CD4-positive, alpha-beta T cell treated with Interleukin-6 for 4 hours (primary cell): ENCODE measurements around the gene PRKD1.

Experiments used
- DNase-seq: peaks from one replicate; pipeline ENCODE4 v3.0.0-alpha.2; 2020; ENCODE audit warnings: mixed read lengths

PRKD1 gene

DNA sequence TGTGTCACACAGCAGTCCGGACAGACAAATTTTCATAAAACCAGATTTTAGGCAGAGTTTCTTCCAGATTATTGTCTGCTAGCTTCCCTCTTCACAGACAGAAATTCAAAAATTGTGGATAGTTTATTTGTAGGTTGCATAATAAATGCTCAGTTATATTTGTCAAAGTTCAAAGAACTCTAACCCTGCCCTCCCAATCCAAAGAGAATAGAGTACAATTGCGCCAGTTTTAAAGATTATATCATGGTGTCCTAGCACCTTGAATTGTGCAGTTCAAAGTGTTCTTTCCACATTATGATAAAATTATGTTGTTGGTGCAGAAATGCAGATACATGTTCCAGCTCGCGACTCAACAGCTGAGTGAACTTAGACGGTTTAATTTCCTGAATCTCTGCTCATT, 263.1 kb downstream of the PRKD1 start:
- DNase-seq = no peak

DNA sequence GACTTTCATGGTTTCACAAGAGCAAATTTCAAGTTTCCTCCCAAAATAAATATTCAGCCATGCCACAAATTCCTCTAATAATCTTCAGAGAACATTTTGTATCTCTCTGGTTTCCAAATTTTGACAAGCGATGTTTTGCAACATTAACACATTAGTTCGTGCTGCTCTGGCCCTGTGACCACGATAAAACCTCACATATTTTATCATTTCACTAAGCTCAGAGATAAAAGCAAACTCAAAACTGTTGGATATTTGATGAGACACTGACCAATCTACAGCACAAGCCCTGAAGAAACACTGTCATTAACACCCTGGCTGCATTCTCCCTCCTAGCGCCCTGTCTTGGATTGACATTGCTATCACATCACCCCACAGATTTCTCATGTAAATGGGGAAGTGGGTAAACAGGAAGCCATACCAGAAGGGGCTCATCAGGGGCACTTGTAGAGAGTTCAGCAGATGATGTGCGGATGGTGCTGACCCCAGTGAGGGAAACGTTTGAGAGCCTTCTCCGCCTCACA, 264.3 kb downstream of the PRKD1 start:
- no peak for DNase-seq

DNA sequence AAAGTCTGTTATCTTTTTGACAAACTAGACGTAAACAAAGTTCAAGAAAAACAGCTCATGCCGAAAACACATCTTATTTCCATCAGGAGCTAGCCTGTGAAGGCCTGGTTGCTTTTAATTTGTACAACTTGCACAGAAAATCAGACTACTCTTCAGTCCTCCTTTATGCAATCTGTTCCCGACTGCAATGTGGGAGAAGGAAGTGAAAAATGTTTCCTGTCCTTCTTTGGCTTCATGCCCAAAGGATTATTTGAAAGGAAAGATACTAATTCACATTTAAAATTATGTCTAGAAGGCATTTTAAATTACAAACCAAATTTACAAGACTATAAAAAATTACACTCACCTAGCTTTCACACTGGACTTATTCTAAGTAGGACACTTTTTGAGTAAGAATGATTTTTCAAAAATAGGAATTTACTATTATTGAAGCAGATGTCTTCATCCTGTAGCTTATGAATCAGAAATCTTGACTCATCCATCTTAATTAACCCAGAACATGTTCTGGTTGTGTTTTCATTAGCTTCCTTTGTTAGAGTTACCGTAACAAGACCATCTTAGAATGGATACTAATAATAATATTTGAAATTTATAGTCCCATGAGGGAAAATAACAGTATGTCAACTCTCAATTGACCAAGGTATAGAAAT, 272.6 kb downstream of the PRKD1 start:
- DNase-seq = no peak

DNA sequence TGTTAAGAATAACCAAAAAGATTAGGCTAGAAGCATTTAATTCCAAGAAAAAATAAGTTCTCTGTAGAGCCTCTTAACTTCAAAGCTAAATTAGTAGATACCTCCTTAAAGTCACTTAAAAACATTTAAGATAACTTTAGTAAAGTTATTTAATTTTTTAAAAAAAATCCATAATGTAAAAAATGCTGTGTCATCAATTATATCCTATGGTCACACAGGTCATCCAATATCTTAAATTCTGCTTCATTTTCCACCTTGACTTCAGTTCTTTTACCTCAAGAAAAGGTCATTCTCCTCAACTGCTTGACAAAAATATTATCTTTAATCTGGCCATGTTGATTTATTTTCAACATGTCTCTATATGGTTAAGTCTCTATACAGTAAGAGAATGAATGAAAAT, 274.3 kb downstream of the PRKD1 start:
- DNase-seq = no peak

DNA sequence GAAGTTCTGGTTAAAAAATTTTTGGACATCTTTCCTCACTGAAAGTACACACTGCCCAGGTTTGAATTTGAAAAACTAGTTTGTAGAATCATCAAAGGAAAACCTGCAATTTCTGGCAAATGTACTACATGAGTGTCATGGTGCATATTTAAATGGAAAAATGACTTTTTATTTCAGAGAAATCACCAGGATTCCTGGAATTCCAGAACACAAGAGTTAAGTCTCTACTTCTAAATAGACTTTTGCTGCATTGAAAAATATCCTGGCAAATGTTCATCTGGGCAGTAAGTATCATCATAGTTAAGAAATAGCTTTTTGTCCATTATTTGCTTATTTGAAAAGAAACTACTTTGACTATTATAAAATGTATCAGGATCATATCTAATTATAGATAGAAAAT, 275.1 kb downstream of the PRKD1 start:
- DNase-seq = no peak

DNA sequence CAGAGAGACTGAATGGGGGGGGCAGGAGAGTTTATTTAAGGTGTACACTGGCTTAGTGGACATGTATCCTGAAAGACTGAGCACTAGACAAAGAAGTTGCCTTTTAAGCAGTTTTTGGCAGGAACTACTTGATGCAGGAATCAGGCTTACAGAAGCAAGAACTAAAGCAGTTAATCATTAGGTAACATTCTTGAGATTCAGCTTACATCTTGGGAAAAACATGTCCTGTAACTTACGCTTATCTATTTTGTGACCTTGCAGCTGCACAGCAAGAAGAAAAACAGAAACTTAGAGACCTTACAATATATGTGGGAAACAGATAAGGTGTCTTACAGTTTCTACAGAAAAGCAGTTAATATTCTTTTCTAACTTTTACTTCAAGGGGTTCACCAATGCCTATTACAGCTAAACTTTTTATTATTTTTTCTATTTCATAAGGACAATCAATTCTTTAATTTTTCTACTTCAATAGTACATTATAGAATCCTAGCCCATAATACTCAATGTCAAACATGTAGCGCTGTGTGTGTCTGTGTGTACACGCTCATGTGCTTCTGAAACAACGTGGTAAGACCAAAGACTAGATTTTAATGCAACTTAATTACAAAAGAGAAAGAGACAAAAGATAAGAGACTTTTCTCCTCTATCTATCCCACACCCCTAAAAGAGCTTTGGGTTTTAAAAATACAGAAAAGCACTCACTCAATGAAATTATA, 276.9 kb downstream of the PRKD1 start:
- no peak for DNase-seq

DNA sequence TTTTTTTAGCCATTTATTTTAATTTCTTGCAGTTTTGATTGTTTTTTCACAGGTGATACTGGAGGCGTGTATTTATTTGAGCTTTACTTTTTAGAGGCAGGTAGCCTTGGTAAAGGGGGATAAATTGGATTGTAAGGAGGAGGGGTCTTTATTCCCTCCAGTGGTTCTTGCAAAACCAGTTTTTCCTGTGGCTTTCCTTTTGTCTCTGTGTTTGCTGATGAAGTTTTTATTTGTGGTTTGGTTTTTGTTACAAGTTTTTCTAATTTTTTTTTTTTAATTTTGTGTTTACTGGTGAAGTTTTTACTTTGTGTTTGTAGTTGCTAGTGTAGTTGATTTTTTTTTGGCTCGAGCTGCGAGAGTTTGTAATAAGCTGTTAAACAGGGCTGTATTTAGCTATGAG, 278.5 kb downstream of the PRKD1 start:
- no peak for DNase-seq

DNA sequence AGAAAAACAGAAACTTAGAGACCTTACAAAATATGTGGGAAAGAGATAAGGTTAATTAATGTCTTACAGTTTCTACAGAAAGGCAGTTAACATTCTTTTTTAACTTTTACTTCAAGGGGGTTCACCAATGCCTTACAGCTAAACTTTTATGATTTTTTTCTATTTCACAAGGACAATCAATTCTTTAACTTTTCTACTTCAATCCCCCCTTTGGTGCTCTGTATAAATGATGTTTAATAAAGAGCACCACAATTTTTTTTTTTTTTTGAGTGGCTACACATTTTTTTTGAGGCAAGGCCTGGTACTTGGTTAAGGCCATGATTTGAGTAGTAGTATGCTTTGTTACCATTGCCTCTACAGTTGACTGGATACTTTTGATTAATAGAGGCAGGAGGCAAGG, 279.6 kb downstream of the PRKD1 start:
- DNase-seq = no peak

DNA sequence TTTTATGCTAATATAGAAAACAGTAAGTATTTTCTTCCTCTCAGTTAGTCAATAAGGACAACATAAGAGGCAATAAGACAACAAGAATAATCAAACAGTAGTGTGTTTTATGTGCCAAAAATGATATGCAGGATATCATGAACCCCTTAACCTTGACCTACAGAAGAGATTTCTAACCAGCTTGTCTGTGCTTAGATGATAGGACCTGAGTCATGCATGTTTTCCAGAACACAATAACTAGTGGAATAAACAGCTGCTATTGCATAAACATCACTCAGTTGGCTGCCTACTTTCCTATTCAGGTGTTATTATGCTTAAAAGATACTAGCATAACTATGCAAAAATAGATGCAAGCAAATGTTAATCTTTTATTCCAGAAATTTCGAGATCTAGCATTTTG, 282.5 kb downstream of the PRKD1 start:
- DNase-seq = no peak

DNA sequence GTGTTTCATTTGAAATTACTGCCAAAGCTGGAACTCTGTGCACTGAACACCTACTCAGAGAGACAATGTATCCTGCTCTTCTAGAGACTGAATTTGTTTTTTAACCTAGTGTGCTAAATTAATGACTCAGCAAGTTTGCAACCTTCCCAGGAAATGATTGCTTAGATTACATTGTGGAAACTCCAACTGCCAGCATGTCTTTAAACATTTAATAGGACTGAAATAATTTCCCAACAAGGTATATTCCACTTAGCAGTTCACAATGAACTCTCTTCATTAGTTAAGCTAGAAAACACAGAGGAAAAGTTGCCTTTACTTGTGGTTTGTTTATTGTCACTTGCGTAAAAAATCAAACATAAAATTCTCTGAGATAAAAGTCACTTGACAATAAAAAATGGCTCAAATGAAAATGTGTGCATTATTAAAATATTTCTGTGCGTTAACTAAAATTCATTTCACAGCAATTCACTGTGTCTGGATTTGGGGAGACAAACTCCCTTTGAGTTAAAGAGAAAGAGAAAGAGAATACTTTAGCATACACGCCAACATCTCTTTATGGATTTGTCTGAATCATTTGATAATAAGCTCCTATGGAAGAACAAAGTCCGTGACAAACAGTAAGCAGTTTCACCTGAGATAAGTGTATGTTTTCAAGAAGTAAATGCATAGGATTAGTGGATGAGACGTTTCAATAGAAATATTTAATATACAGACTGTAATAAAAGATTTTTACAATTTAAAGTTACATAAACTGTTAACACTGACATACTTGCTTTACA, 284.0 kb downstream of the PRKD1 start:
- DNase-seq = no peak

DNA sequence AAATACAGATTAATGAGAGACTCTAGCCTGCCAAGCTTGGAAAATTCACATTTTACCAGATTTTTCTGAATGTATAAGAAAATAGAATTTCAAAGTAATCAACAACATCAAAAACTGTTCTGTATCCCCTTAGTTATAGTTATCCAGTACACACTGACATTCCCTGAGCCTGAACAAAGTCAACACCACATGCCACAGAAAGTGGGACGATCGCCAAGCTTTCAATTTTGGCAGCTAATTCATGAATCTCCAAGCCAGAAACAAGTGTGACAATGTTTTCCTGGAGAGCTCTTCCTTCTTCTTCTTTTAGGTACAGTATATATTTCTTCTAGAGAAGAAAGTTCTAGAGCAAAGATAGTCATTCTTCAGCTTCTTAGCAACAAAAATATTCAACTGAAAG, 290.2 kb downstream of the PRKD1 start:
- no peak for DNase-seq

DNA sequence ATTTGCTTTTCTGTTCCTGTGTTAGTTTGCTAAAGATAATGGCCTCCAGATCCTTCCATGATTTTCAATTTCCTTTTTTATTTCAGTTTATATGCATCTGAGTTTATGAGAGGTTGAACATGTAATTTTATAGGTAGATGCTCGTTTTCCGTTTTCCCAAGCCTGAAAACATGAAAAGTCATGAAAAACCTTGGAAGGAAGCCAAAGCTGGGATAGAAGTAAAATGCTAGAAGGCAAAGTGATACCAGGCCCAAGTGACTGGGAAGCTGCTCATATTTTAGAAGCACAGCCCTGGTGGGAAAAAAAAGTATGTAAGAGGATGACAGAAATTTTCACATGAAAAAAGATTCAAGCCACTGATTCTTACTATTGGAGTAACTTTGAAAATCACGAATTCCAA, 290.8 kb downstream of the PRKD1 start:
- no peak for DNase-seq

DNA sequence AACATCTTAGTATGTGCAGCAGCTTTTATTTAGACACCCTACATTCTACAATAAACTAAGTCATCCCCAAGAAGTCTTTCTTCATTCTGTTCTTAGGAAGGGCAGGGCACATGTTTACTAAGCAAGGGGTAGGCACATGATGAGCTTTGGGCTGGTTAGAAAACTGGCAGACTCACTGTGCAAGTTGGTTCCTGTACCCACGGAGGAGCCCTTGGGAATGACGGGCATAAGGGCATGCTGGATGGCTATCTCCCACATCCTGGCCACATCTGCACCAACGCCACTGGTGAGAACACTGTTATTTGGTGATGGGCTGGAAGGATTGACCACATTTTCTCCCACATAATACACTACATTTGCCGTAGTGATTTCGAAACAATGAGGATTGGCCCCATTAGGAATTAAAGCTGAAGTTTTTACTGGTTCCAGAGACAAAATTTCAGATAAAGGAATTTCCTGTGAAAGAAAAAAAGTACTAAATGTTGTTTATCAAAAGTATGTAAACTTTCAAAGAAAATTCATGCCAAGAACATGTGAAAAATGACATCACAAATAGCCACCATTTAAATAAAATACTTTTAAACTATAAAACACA, 297.0 kb downstream of the PRKD1 start:
- DNase-seq = no peak

DNA sequence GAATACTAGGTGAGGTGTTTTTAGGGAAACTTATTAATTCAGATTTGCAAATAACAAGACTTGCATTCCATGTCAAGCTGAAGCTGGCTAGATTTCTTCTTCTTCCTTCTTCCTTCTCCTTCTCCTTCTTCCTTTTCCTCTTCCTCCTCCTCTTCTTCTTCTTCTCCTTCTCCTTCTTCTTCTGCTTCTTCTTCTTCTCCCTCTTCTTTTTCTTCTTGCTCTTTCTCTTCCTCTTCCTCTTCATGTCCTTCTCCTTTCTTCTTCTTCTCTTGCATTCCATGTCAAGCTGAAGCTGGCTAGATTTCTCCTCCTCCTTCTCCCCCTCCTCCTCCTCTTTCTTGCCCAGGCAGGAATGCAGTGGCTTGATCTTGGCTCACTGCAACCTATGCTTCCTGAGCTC, 297.8 kb downstream of the PRKD1 start:
- DNase-seq = no peak

DNA sequence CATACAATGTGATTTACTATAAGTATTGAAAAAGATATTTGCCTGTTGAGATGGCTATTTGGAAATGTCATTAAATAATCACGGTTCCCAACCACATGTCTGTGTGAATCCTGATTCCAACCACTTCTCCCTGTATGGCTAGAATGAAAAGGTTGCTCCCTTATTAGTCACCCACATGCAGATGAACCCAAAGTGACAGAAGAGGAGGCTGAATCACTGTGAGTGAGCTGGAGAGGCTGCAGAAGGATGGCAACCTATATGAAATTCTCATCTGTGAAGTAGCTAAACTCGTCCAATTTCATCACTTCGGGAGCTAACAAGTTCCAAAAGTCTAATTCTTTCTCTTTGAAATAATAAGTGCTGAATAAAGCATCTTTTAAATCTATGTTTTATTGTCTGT, 300.5 kb downstream of the PRKD1 start:
- no peak for DNase-seq

DNA sequence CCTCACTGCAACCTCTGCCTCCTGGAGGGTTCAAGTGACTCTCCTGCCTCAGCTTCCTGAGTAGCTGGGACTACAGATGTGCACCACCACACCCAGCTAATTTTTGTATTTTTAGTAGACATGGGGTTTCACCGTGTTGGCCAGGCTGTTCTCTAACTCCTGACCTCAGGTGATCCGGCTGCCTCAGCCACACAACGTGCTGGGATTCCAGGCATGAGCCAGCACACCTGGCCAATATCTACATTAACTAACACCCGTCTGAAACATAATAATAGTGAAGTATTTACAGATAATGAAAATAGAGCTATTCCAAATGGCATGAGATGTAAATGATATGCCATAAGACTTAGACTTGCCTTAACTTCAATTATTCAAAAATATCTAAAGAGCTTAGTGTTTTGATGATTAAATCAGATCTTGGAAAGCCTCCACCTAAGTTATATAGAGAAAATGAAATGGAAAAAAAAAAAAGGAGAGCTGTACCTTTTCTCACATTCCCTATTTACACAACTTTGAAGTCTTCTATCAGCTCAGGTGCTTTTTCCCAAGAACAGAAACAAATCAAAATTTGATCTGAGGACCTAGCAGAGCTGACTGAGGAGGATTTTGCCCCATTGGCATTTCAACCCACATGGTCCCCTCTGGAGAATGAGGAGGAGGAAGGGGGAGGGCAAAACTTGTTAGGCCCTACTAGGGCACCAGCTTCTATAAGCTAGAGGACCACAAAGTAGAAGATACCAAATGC, 309.2 kb downstream of the PRKD1 start:
- DNase-seq = no peak

DNA sequence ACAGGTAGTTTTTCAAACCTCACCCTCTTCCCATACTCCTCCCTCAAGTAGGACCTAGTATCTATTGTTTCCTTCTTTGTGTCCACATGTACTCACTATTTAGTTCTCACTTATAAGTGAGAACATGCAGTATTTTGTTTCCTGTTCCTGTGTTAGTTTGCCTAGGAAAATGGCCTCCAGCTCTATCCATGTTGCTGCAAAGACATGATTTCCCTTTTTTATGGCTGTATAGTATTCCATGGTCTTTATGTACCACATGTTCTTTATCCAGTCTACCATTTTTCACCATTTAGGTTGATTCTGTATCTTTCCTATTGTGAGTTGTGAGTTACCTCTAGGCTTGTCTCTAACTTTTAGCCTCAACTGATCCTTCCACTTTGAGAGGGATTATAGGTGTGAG, 310.7 kb downstream of the PRKD1 start:
- DNase-seq = no peak

DNA sequence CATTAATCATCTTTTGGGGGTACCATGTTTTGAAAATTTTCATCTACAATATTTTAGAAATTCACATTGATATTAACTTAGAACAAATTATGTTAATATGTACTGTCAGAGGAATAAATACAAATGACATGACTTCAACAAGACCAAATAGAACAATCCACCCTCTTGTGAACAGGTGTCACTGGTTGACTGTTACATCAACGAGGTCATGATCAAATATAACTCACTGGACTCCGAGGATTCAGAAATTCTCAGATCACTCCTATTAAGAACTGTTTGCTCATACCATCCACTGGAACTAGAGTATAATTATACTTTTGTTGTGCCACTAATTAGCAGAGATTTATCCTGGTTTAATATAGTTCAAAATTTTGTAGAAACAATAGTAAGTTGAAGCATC, 318.8 kb downstream of the PRKD1 start:
- DNase-seq = no peak

DNA sequence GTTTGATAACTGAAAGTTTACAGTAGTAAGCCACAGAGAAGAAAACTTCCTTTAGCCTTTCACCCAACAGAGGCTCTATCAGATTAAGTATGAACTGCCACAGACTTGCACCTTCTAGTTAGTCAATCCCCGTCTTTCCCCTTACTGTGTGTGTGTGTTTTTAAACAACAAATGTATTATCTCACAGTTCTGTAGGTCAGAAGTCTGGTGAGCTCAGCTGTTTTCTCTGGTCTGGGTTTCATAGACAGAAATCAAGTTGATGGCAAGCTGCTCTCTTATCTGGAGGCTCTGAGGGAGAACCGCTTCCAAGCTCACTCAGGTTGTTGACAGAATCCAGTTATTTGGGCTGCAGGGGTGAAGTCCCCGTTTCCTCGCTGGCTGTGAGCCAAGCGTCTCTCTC, 320.5 kb downstream of the PRKD1 start:
- DNase-seq = no peak

DNA sequence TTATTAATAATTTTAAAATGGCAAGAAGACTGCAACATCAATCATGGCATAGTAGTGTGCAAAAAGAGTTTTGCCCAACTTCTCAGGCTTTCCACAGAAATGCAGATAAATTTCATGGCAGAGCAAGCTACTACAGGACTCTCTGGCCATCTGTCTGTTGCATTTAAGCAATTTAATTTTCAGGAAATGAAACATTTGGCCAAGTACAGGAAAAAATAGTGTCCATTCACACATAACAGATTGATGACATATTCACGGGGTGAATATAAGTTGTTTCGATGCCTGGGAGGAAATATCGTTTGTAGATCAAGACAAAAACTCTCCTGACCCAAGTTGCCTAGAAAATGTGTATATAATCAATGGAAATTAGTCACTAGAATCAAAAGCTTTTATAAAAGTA, 324.0 kb downstream of the PRKD1 start:
- DNase-seq = no peak

DNA sequence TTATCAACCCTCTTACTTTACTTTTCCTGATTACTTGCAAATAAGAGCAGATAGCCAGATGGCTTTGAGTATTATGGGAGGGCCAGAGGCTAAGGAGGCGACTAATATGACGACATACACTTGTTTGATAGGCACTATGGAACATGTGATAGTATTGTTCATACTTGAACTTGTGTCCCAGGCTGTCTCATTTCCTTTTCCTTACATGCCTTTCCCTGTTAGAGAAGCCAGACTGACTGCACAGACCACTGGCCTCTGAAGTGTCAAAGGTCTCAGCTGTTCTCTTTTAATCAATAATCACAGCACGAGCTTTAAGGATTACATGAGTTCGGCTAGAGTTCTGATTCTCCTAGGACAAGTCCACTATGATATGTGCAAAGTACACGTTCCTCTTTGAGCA, 326.0 kb downstream of the PRKD1 start:
- no peak for DNase-seq

DNA sequence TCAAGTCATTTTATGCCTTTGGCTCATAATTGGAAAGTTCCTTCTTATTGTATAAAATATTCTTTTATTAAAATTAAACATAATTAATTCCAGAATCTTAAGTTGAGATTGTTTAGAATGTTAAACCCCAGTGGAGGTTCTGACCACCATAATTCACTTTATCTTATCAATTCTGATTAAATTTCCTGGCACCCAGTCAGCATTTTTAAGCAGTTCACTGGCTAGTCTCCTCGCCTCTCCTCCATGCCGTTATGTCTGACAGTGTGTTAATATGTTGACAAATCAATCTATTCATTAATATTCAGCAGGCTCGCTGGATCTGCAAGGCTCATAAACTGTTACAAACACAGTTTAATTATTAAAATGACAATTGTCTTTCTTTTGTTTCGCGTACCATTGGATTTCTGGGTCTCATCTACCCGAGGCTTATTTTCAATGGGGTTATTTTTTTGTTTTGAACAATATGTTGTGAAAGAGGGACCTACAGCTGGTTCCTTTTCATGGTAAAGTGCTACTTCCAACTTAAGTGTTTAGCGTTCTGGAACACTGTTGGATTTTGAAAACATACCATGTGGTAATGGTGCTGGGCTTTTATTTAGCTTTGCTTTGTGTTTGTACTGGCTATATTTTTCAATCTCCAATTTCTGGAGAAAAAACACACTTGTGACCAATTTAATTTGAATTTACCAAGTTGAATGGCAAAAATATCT, 339.7 kb downstream of the PRKD1 start:
- no peak for DNase-seq
